ENCODE measurements around the gene ADCY4. TPM values are rescaled to one million over a fixed set of nuclear protein-coding genes. Genes with fewer than 3 reads are reported as not detected.
A peak's percentile ranks its signal among the peaks of the same experiment; 100 is the strongest.

Gene ADCY4
- total and polyA plus RNA-seq, 5 donors: 24.1 to 45.3 (median 33.4) TPM

DNA sequence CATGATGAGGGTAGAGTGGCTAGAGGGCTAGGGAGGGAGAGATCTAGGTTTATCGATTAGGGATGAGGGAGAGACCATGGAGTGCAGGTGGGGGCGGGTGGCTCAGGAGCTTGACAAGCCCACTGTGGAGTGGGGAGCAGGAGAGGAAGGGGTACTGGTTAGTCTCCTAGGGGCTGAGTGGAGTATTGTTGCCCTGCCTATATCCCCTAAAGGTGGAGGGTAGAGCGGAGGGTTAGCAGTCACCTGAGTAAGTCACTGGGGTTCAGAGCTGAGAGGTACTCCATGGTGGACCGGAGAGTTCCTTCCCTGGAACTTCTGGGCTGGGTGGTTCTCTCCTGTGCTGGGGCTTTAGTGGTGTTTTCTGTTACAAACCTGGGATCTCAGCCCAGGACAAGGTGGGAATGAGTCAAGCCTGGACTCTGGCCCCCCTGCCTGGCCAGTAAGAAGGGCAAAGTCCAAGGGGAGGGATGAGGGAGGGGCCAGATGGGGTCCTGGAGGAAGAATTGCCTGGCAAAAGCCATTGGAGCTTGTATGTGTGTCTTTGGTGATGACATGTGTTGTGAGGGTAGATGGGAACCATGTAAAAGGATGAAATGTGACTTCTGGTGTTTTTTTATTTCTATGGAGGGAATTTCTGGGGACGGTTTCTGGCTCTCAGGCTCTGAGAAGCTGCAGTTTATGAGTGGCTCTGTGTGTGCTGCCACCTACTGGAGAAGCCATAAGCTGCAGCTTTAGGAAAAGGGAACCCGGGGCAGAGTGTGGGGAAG lies 27.1 kb downstream of the ADCY4 start, which contains the start of gene CIDEB:
CIDEB (minus strand) TSS at position 403 of the 767 bp plus-strand sequence; CDS start at position 284, 119 bp downstream.
- no peak within 1 kb of the TSS for H3K27ac ChIP-seq (ENCODE audit: low read length)

DNA sequence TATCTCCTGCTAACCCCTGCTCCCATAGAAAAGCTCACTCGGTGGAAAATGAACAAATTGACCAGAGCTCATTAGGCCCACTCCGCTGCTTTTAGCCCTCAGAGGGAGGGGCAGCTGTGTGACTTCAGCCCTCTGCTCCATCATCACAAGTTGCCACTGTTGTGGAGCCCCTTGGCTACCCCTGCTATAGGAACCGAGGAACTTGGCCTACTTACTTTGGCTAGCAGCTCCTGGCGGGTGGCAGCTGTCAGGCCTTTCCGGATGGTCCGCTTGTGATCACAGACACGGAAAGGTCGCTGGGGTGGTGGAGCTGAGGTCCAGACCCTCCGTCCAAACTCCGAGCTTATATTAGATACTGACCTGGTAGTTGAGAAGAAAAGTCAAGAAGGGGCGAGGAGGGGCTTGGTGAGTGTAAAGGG lies 27.7 kb downstream of the ADCY4 start:
- no peak overlapping the region for H3K27ac ChIP-seq (ENCODE audit: low read length)
- ATAC-seq (no peak), DNase-seq (peak in 1 of 3 donors; percentile 44)
- no peaks in the 10 kb centered on the region for H3K27me3 ChIP-seq (ENCODE audit: control insufficient read depth, insufficient read depth)
- 81% methylated on average over 11 of the region's 11 CpGs for WGBS
- intact Hi-C loops (cut with DNase I): no loop called here
- H3K9me3 ChIP-seq (ENCODE audit: control insufficient read depth, low read length): no peaks in the 10 kb centered on the region
- H3K4me1 ChIP-seq (ENCODE audit: control insufficient read depth, insufficient read depth, low read length): peaks cover 6% of the 10 kb centered on the region
- H3K4me3 ChIP-seq (ENCODE audit: low read length): no peak overlapping the region

More for the DNA sequence above, 27.1 kb downstream of the ADCY4 start, which contains the start of gene CIDEB:
- no peaks in the 10 kb centered on the region for H3K9me3 ChIP-seq (ENCODE audit: control insufficient read depth, low read length)
- intact Hi-C loops (cut with DNase I): no loop called here
- DNase-seq: peak in 2 of 3 donors; percentile 64 to 77
- no peak for ATAC-seq
- WGBS: 60% methylated on average over 6 of the region's 6 CpGs
- H3K4me1 ChIP-seq (ENCODE audit: control insufficient read depth, insufficient read depth, low read length): peaks cover 6% of the 10 kb centered on the region
- no peak within 1 kb of the TSS for H3K4me3 ChIP-seq (ENCODE audit: low read length)
- H3K27me3 ChIP-seq (ENCODE audit: control insufficient read depth, insufficient read depth): no peaks in the 10 kb centered on the region

DNA sequence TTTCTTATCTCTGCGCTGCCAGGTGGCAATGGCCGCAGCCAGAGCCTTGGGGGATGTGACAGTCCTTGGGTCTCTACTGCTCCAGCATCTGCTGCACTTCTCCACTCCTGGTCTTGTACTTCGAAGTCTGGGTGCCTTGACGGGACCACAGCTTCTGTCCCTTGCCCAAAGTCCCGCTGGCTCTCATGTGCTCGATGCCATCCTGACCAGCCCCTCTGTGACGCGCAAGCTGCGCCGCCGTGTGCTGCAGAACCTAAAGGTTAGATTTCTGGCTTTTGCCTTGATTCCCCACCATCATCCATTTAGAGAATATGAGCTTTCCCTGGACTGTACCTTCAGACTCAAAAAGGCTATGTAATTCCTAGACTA lies 30.9 kb downstream of the ADCY4 start:
- no peak overlapping the region for H3K4me3 ChIP-seq (ENCODE audit: low read length)
- DNase-seq: peak in 1 of 3 donors; percentile 17
- no peak for ATAC-seq
- H3K4me1 ChIP-seq (ENCODE audit: control insufficient read depth, insufficient read depth, low read length): peaks cover 7% of the 10 kb centered on the region
- H3K27ac ChIP-seq (ENCODE audit: low read length): no peak overlapping the region
- H3K9me3 ChIP-seq (ENCODE audit: control insufficient read depth, low read length): no peaks in the 10 kb centered on the region
- 96% methylated on average over 11 of the region's 11 CpGs for WGBS
- intact Hi-C loops (cut with DNase I): no loop called here
- H3K27me3 ChIP-seq (ENCODE audit: control insufficient read depth, insufficient read depth): no peaks in the 10 kb centered on the region

DNA sequence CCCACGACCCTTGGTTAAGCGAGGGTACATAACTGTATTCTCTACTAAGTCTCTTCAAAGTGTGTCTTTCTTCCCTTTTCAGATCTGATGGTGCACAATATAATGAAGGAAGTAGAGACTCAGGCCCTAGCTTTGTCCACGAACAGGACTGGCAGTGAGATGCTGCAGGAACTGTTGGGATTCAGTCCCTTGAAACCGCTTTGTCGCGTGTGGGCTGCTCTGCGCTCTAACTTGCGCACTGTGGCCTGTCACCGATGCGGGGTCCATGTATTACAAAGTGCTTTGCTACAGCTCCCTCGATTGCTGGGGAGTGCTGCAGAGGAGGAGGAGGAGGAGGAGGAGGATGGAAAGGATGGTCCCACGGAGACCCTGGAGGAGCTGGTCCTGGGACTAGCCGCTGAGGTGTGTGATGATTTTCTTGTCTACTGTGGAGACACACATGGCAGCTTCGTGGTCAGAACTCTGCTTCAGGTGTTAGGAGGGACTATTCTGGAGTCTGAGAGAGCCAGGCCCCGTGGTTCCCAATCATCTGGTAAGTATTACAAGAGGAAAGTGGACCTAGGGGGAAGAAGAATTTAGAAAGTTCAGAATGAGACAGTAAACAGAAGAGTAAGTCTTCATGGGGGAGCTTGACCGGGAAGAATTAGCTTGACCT lies 34.4 kb downstream of the ADCY4 start:
- Histone ChIP-seq H3K9me3 (ENCODE audit: control insufficient read depth, low read length) (no peaks in the 10 kb centered on the region), H3K27ac (ENCODE audit: low read length) (no peak overlapping the region), H3K27me3 (ENCODE audit: control insufficient read depth, insufficient read depth) (no peaks in the 10 kb centered on the region), H3K4me1 (ENCODE audit: control insufficient read depth, insufficient read depth, low read length) (peaks cover 10% of the 10 kb centered on the region), H3K4me3 (ENCODE audit: low read length) (peak overlapping the region; percentile 87)
- no peak for ATAC-seq
- 27% methylated on average over 16 of the region's 16 CpGs for WGBS
- DNase-seq: peak in 1 of 3 donors; percentile 5
- intact Hi-C loops (cut with DNase I): no loop called here

DNA sequence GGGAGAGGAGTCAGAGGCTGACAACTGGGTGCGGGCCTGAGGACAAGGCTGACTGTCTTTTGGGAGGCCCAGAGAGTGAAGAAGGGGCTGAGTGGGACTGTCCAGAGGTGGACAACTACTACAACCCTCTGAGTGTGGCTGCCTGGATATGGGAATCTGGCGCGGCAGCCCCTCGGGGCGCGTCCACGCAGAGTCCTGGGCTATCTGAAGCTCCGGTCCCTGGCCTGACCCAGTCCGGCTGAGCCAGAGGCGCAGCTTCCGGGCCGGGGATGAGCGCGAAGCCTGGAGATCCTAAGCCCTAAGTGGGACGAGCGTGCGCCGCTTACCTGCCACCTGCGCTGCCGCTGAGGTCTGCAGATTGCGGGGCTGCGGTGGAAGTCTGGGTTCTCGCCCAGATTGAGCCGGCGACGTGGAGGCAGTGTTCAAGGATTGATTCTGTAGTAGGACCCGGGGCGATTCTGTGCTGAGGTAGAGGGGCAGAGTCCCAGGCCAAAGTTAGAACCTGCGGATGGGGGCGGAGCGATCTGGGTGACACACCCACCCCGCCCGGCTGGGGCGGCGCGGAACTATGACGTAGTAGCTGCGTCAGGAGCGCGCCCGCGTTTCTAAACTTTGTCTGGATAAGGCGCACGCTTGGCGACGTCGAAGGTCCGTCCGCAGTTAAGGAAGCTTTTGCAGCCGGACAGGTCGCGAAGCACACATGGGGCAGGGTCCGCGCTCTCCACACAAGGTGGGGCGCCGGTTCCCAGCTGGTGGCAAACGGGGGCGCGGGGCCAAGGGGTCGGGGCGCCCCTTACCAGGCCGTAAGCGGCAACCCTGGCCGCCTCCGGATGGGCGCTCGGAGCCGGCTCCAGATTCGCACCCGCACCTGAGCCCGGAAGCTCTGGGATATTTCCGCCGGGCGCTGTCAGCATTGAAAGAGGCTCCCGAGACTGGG lies 35.3 kb downstream of the ADCY4 start, which contains the start of the genes DHRS1 and NOP9:
DHRS1 (minus strand) TSS at position 526 of the 937 bp plus-strand sequence. CDS start 674 bp downstream, outside the sequence.
NOP9 (plus strand) TSS at position 596 of the 937 bp plus-strand sequence; CDS start at position 701, 105 bp downstream.
- no peaks in the 10 kb centered on the region for H3K27me3 ChIP-seq (ENCODE audit: control insufficient read depth, insufficient read depth)
- WGBS: under 1% methylated on average over 75 of the region's 75 CpGs
- peak within 1 kb of the TSS; percentile 1 for H3K27ac ChIP-seq (ENCODE audit: low read length)
- H3K9me3 ChIP-seq (ENCODE audit: control insufficient read depth, low read length): no peaks in the 10 kb centered on the region
- peak; percentile 91 to 92 for ATAC-seq
- H3K4me3 ChIP-seq (ENCODE audit: low read length): peak within 1 kb of the TSS; percentile 87
- peak; percentile 91 to 97 (median 96) for DNase-seq
- H3K4me1 ChIP-seq (ENCODE audit: control insufficient read depth, insufficient read depth, low read length): peaks cover 10% of the 10 kb centered on the region
- intact Hi-C loops (cut with DNase I): loop anchor here in 3 of 4 donors (5.0 to 10.0 kb wide), 3 partner anchors 52 to 57 kb away; partner anchors contain the start of gene TINF2 (in 2 of the 3)

DNA sequence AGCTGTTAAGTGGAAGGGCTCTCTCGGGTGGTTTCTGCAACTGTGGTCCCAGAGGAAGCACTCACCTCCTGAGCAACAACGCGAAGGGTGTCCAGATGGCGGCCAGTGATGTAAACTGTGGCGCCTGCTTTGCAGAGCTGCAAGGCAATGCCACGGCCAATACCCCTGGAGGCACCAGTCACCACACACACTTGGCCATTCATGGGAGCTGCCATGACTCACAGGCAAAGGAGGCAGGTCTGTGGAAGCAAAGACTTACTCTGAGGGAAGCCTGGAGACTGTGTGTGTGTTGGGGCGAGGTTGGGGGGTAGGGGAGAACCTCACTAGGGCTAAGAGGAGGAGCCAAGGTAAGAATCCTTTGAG lies 36.0 kb downstream of the ADCY4 start:
- peak overlapping the region; percentile 87 for H3K4me3 ChIP-seq (ENCODE audit: low read length)
- H3K27me3 ChIP-seq (ENCODE audit: control insufficient read depth, insufficient read depth): no peaks in the 10 kb centered on the region
- DNase-seq (peak in 1 of 3 donors; percentile 41), ATAC-seq (peak in 1 of 2 donors; percentile 5)
- H3K27ac ChIP-seq (ENCODE audit: low read length): no peak overlapping the region
- H3K9me3 ChIP-seq (ENCODE audit: control insufficient read depth, low read length): no peaks in the 10 kb centered on the region
- intact Hi-C loops (cut with DNase I): loop anchor here in 3 of 4 donors (5.0 to 10.0 kb wide), 3 partner anchors 52 to 57 kb away; partner anchors contain the start of gene TINF2 (in 2 of the 3)
- H3K4me1 ChIP-seq (ENCODE audit: control insufficient read depth, insufficient read depth, low read length): peaks cover 10% of the 10 kb centered on the region
- 52% methylated on average over 7 of the region's 7 CpGs for WGBS

DNA sequence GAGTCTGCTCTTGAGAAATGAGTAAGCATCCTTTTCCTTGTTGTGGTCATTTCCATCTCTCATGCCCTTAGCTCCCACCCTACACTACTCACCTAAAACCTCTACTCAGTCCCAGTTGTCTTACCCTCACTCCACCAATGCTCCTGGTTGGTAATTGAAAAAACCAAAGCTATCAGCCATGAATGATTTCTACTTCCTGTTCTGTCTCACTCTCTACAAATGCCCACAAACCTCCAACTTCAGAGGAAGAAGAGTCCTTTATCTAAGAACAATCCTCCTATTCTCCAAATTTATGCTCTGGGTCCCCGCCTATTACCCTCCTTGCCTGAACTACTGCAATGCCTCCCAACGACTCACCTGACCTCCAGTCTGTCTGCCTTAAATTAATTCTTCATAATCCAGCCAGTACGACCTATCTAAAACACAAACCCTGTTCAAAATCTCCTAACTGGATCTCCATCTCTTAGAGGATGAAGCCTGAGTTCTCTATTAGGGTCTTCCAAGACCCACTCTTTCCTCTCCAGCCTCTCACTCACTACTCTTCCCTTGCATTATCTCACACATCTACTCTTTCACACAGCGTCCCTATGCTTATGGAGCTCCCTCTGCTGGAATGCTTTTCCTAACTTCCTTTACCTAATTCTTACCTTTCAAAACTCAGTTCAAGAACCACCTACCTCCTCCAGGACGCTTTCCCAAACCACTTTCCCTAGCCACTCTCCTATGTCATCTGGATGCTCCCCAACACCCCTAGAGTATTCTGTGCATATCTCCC lies 37.5 kb downstream of the ADCY4 start:
- no peak for DNase-seq
- H3K27me3 ChIP-seq (ENCODE audit: control insufficient read depth, insufficient read depth): no peaks in the 10 kb centered on the region
- intact Hi-C loops (cut with DNase I): loop anchor here (2.0 to 10.0 kb wide), 4 partner anchors 50 to 55 kb away; partner anchors contain the start of gene TINF2 (in 3 of the 4)
- no peak for ATAC-seq
- H3K27ac ChIP-seq (ENCODE audit: low read length): no peak overlapping the region
- 50% methylated on average over 5 of the region's 5 CpGs for WGBS
- H3K4me1 ChIP-seq (ENCODE audit: control insufficient read depth, insufficient read depth, low read length): peaks cover 10% of the 10 kb centered on the region
- H3K4me3 ChIP-seq (ENCODE audit: low read length): no peak overlapping the region
- no peaks in the 10 kb centered on the region for H3K9me3 ChIP-seq (ENCODE audit: control insufficient read depth, low read length)

DNA sequence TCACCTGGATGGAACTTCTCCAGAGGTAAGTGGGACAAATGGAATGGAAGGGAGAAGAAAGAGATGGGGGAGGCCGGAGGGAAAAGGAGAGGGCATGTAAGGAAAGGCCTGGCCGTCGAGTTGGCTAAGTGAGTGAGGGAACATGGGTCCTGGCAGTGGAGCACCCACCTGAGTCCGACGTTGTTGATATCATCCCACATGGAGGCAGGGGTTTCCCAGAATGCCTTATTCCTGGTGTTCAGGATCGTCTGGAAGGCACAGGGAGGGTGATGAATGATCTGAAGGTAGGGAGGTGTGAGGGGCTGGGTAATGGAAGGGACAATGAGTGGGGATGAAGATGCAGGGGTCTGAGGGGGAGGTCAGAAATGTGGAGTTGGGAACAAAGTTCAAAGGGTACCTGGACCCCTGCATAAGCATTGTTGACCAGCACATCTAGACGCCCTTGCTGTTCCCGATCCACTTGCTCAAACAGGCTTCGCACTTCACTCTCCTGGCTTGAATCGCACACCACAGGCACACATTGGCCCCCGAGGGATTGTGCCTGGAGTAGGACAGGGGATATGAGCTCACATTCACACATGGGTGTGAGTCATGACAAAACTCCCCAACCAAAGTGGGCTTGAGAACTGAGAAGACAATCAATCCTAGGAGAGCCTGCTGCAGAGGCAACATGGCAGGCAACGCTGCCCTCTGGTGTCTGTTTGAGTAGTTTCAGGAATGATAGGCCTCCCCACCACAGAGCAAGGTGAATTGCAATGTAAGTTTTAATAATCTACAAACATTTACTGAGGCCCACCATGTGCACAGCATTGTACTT lies 38.3 kb downstream of the ADCY4 start:
- DNase-seq (peak; percentile 59 to 76 (median 76)), ATAC-seq (peak; percentile 51 to 54)
- intact Hi-C loops (cut with DNase I): loop anchor here (2.0 to 10.0 kb wide), 4 partner anchors 49 to 54 kb away; partner anchors contain the start of gene TINF2 (in 3 of the 4)
- no peak overlapping the region for H3K27ac ChIP-seq (ENCODE audit: low read length)
- peaks cover 10% of the 10 kb centered on the region for H3K4me1 ChIP-seq (ENCODE audit: control insufficient read depth, insufficient read depth, low read length)
- WGBS: 61% methylated on average over 12 of the region's 12 CpGs
- no peaks in the 10 kb centered on the region for H3K9me3 ChIP-seq (ENCODE audit: control insufficient read depth, low read length)
- no peak overlapping the region for H3K4me3 ChIP-seq (ENCODE audit: low read length)
- no peaks in the 10 kb centered on the region for H3K27me3 ChIP-seq (ENCODE audit: control insufficient read depth, insufficient read depth)

DNA sequence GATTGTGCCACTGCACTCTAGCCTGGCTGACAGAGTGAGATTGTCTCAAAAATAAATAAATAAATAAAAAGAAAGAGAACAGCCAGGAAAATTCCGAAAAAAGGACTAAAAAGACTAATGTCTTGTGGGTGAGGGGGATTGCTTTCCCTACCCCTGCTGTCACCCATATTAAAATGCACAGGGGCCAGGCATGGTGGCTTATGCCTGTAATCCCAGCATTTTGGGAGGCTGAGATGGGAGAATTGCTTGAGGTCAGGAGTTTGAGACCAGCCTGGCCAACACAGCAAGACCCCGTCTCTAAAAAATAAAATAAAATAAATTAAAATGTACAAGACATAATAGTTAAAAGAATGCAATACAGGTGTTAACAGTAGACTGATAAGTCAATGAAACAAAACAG lies 41.3 kb downstream of the ADCY4 start:
- no peaks in the 10 kb centered on the region for H3K27me3 ChIP-seq (ENCODE audit: control insufficient read depth, insufficient read depth)
- no peak overlapping the region for H3K4me3 ChIP-seq (ENCODE audit: low read length)
- H3K9me3 ChIP-seq (ENCODE audit: control insufficient read depth, low read length): no peaks in the 10 kb centered on the region
- DNase-seq (no peak), ATAC-seq (no peak)
- H3K27ac ChIP-seq (ENCODE audit: low read length): no peak overlapping the region
- H3K4me1 ChIP-seq (ENCODE audit: control insufficient read depth, insufficient read depth, low read length): no peaks in the 10 kb centered on the region
- intact Hi-C loops (cut with DNase I): loop anchor here in 1 of 4 donors (10.0 kb wide), 1 partner anchor 49 kb away; the partner anchor contains the start of gene TINF2
- whole genome bisulfite sequencing: 97% methylated on average over 2 of the region's 2 CpGs
